Activated T-cell treated with anti-CD3 and anti-CD28 coated beads, Interleukin-2, amount 50 U/mL, for 48 hours (primary cell): Measurements from ENCODE around the gene CPED1.
"Not testable (repeated sequence)": the region's sequence is repeated elsewhere in the genome, so short reads cannot be mapped to it uniquely, and the experiment has no call there.

Experiments
- DNase-seq, 2 experiments: peaks; one replicate each; pipeline ENCODE4 v3.0.0-alpha.2; 2020

The CPED1 gene

DNA sequence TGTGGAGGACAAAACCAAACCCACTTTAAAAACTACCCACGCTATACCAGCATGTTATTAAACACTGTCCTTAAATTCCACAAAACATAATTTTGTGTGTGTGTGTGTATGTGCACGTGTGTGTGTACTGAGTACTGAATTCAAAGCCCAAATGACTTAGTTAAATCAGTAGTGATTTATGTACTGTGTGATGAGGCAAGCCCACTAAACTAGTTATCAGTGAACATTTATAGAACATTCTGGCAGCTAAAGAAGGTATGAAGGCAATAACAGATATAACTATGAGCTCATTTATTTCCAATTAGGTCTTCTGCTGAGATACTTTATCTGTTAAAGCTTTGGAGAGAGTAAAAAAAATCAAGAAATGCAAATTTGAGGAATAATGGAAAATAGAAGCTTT is 115.1 kb downstream of the CPED1 start:
- DNase-seq: no peak

DNA sequence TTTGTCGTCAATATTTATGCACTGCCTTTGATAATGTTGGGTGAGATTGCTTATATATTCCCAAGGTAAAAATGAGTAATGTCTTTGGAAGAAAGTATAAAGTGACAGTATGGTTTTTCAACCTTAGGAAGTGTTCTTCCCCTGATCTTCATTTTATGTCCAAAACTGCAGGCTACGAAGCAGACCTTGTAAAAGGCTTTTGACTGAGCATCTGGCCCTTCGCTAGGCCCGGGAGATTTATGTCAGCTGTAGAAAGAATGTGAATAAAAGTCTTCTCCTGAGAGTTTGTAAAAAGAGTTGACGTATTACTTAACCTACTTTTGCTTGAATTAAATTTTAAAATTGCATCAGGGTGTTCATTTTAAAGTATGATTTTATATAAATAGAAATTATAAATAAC is 116.8 kb downstream of the CPED1 start:
- no peak for DNase-seq

DNA sequence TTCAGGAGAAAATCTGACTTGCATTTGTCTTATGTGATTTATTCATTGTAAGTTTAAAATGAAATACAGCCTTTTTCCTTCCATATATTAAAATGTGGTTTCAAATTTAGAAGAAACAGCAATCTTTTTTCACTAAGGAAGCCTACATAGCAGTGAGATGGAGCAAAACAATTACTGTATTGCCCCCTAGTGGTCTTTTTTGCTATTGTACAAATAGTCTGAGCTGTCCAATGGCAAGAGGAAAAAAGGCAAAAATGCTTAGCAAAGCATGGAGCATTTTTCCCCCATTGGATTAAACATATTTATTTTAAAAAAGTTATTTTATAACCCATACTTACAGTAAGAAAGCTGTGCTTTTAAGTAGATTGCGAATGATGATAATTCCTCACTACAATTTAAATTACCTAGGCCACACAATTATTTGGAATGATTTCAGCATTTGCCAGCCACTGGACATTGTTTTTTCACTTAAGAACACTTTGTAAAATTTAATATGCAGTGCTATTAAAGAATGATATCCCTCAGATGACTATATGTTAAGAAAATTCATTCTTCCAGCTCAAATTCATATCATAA is 119.5 kb downstream of the CPED1 start:
- DNase-seq: no peak

DNA sequence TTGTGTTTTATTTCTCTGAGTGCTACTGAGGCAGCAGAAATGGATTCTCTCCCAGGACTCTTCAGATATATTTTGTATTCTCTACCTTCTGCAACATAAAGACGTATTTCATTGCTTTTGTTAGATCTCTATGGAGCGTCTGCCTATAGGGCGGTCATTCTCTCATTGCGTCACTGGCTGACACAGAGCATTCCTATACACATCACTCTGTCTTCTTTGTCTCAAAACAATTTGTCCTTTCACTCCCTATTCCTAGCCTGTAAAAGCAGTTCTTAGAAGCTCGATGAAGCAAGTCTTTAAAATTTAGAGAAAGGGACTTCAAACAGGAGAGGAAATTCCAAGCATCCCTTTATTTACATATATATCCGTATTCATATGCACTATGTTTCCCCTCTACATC is 120.6 kb downstream of the CPED1 start:
- no peak for DNase-seq

DNA sequence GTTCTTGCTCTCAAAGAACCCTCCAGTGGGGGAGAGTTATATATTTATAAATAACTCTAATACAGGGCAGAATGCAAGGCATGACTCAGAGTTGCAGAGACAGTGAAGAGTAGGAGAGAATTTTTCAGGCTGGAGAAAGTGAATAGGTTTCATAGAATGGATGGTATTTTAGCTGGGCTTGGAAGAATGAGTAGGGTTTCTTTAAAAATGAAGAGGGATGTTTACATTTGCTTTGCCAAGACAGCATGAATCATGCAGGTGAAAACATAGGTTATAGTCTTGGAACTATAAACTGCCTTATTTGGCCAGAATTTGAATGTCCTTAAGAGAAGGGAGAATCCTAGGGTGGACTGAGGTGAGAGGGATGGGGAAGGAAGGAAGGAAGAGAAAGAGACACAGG is 124.8 kb downstream of the CPED1 start:
- DNase-seq: no peak

DNA sequence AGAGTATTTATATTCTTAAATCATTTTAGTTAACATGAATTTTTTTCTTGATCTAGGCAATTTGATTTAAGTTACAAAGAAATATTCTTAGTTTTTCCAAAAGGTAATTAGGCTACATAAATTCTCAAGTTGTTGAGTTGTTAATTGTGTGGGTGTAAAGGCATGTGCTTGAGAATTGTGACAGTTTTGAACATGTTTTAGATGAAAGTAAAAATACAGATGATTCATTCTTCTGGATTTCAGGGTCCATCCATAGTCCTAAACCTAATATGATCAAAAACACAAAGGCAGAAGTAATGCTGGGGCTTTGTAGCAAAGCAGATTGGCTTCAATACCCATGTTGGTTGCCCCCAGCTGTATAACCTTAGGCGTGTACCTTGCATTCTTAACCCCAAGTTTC is 127.9 kb downstream of the CPED1 start:
- DNase-seq: no peak

DNA sequence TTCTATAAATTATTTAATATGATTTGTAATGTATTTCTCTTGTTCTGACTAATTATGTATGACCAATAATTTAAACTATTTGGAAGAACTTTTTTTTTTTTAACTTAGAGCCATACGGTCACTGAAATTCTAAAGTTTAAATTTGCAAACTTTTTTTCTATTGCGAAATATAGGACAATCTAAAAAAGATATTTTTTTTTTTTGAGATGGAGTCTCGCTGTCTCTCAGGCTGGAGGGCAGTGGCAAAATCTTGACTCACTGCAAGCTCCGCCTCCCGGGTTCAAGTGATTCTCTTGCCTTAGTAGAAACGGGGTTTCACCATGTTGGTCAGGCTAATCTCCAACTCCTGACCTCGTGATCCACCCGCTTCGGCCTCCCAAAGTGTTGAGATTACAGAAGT is 130.5 kb downstream of the CPED1 start:
- no peak for DNase-seq

DNA sequence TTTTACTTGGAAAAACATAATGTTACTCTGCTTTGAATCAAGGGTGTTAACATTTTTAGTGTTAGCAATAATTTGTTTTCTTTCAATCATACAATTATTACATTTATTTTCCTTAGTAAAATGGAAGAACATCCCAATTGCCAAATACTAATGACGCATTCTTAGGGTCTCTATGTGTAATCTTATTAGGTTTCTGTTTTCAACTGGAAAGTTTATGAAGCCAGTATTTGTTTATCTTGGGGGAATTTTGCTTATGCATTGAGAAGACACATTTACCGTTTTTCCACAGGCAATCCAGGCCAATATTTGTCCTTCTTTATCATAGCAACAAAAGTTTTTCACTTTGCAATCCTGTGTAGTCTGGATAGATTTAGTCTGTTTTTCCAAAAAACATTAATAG is 134.5 kb downstream of the CPED1 start:
- no peak for DNase-seq

DNA sequence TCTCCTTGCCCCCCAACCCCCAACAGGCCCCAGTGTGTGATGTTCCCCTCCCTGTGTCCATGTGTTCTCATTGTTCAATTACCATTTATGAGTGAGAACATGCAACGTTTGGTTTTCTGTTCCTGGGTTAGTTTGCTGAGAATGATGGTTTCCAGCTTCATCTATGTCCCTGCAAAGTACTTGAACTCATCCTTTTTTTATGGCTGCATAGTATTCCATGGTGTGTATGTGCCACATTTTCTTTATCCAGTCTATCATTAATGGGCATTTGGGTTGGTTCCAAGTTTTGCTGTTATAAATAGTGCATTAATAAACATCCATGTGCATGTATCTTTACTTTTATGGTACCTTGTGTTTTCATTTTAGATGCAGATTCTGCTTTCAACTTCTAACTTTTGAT is 136.9 kb downstream of the CPED1 start:
- DNase-seq: not testable (repeated sequence)

DNA sequence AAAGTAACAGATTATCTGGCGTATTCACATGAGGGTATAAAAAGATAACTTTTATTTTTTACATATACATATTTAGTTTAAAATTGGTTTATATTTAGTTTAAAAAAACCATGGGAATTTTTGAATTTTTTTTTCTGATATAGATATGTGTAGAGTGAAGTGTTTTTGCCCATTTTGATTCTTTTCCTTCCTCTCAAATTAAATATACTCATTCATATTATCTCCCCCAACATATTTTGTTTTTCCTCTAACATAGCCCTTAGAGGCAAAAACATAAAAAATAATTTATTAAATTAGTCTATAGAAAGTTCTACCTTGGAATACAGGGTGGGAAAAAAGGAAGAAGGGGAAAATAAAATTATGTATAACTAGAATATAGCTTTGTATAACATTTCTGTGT is 137.7 kb downstream of the CPED1 start:
- no peak for DNase-seq

DNA sequence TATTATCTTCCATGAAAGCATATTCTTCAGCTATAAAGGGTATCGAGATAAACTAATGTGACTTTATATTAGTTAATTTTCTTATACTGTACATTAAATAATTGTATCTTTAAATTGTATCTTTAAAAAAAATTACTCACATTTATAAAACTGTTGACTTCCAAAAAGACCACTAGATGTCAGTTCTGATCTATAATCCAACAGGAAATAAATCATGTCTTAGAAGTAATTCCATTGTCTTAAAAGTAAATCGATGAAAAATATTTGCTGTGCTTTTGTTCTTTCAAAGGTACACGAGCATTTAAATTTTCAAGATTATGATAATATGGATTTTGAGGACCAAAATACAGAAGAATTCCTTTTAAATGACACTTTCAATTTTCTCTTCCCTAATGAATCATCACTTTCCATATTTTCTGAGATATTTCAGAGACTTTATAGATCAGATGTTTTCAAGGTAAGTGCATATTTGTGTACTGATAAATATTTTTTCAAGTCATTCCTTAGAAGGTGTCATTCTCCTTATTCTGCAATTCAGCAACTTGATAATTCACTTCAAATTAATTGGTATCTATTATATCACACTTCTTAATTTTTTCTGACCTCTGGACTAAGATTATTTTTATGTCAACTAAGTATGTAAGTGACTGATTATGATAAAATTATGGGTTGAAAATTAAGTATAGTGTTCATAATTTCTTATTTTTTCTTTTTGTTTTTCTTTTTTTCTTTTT is 138.5 kb downstream of the CPED1 start:
- DNase-seq: no peak

DNA sequence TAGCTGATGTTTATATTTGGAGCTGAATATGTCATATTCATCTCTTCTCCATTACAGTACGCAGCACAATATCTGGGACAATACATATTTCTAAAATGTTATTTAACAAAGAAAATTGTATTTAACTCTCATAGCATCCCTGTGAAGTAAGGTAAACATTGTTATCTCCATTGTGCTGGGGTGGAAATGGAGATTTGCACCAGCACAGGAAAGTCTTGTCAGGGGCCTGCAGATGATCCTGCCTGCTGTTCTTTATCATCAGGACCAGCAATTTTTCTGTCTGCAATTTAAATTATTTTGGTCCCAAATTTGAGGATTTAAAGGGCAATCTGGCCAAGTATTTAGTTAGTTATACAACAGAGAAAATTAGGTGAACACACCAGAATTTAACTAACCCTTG is 144.4 kb downstream of the CPED1 start:
- no peak for DNase-seq

DNA sequence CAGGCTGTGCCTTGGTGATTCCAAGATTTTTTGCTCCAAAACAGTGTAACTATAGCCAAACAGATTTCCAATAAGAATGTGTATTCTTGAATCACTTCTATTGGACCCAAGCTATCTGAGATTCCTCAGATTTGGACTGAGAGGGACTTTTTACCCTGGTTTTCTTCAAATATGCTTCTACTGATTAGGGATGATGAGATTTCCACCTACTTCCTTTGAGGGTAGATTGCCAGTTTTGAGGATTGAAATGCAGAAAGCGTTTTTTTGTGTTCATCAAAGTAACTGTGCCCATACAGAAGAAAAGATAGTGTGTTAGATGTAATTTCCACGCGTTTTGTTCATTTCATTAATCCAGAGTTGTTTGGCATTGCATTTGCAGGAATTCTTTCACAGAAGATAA is 144.9 kb downstream of the CPED1 start:
- DNase-seq: no peak

DNA sequence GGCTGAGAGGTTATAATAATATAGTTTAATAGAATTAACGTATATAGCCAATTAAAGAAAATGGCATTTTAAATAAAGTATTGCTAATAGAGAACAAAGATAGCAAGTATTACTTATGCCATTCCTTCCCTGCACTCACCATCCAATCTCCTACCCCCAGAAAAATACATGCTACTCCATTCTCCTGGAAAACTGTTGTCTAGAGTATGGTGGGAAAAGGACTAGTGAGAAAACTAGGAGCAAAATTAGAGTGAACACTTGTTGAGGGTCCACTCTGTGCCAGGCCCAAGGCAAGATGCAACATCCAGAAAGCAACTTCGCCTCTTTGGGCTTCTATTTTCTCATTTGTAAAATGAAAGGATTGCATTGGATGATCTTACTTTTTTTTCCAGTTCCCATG is 149.1 kb downstream of the CPED1 start:
- no peak for DNase-seq

DNA sequence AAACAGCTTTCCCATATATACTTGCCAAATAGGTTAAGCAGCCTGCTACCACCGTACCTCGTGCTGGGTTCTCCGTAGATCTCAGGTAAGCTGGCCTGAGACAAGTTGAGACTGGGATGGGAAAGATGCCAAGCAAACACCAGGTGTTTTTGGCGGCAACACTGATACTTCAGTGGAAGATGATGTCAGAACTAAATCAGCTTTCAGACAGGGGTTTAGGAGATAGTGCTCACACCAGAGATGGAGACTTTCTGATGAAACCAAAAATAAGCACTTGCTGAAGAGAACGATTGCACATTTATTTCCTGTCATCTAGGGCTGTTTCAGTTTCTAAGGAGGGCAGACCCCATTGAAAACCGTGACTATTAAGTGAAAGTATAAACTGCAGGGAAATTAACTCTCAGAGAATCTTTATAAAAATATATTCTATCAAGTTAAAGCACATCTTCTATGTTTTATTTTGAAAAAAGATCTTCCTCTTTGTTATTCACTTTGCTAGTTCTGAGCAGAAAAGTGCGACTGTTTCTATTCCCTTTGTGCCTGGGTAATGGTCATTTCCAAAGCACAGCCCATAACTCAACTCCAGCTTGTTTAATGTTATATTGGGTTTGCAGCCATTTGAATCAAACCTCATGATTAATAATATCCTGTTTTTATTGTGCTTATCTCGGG is 149.9 kb downstream of the CPED1 start:
- DNase-seq: peak in 1 of 2 experiments; percentile 17

DNA sequence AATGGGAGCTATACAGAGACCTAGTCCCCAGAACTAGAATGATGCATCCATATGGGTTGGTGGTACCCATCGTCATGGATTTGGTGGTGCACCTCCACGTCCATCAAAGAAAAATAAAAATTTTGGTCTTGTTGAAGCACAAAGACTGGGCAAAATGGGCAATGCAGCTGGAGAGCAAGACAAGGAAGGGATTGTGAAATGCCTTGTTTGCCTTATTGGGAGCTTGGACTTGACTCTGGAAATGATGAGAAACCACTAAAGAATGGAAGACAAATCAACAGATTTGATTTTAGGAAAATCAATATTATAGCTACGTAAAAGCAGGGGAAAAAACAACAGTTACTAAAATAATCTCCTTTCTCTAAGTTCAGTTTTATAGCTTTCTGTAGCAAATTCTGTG is 150.9 kb downstream of the CPED1 start:
- no peak for DNase-seq

DNA sequence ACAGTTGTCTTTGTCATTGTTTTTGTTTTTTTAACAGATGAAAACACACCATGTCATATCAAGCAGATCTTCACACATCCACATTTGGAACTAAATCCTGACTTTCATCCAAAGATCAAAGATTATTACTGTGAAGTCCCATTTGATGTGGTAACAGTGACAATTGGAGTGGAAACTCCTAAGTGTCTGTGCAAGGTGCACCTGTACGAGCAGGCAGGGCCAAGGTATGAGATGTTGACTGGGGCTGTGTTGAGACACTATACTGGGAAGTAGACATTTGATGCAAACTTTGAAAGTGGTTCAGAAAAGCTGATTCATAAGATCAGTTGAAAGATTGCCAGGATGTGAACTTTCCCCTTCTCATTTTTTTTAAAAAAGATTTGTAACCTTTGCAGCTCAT is 152.3 kb downstream of the CPED1 start:
- DNase-seq: no peak

DNA sequence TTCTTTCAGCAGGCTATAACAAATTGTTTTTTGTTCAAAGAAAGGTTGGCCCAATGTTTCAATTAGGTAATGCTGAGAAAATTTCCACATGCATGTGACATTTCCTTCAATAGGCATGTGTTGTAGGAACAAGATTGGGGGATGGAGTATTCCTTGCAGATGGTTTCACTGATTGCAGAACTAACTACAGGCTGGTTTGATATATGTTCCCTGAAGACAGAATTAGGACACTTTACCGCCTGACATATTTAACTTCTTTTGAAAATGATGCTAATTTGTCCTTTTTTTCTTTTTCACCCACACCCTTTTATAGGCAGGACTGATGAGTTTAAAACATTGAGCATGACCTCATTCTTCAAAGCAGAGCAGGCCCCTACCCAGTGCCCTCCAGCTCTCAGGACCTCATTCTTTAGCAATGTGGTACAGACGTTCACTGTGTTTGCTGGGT is 163.3 kb downstream of the CPED1 start:
- DNase-seq: no peak

DNA sequence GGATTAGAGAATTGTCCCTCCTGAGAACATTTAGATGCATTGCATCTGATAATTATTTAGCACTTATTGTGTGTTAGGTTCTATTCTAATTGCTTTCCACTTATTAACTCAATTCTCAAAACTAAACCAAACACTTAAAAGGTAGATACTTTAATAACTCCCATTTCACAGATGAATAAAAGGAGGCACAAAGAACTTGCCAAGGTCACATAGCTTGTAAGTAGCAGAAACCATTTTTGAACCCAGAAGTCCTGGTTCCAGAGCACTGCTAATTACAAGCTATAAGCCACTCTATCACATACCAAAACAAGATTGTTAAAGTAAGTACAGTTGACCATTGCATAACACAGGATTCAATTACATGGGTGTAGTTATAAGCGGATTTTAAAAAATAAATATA is 164.9 kb downstream of the CPED1 start:
- DNase-seq: no peak

DNA sequence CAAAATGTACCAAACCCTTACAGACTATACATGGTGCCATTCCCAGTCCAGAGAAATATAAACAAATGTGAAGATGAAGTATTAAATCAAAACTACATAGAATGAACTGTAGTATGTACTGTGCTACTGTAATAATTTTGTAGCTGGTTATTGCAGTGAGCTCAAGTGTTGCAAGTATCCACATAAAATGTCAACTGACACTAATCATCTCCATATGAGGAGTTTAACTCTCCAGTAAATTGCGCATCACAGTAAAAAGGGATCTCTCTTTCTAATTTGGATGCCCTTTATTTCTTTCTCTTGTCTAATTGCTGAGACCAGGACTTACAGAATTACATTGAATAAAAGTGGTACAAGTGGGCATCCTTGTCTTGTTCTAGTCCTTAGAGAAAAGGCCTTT is 165.5 kb downstream of the CPED1 start:
- no peak for DNase-seq

DNA sequence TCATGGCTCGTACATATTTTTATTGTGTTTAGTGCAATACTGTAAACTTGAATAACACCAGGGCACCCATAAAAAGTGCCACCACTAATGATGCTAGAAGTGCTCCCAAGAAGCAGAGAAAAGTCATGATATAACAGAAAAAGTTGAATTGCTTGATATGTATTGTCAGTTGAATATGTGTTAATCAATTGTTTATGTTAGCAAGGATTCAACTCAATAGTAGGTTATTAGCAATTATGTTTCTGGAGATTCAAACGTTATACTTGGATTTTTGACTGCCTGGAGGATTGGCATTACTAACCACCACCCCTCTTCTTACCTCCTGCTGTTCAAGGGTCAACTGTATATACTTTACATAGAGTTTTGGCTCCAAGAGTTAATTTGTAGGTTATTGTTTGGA is 168.3 kb downstream of the CPED1 start:
- no peak for DNase-seq

DNA sequence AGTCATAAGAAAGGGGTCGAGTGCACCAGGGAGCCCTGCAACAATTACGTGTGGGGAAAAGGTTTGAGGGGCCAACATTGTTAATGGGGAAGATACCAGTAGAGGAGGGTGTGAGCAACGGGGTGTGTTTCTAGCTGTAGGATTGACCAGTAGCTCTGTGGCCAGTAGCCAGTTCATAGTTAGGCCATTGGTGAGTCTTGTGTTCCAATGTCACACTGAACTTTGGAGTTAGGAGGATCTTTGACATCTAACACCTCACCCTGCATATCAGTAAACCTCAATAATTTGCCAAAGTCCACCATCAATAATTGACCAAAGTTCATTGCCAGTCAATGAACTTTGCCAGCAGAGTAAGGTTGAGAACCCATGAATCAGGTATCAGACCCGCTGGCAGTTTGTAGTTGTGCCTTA is 168.8 kb downstream of the CPED1 start:
- DNase-seq: no peak

DNA sequence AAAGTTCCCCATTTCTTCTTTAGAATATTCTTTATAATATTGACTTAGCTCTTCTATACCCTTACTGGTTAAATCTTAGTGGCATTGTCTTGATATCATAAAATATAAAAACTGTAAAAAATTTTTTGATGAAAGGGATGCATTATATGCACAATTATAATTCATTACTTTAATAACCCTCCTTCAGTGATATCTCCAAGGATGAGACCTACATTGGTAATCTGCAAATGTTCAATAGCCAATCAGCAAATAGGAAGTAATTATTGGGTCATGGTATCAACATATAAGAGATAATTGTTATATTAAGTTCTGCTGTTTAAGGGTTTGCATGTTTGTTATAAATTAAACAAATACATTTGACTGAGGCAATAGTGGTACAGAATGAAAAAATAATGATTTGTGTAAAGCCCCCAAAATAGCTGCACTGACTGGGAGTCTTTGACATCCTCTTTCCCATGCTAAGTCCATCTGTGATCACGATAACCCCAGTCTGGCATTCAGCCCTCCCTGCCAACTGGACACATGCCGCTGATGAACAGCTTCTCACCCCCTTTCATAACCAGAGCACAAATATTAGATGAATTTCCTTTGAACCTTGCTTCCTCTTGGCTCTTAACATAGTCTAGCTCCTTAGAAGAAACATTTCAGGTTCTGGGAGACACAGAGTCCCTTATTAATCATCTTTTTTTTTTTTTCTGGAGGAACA is 169.5 kb downstream of the CPED1 start:
- no peak for DNase-seq

DNA sequence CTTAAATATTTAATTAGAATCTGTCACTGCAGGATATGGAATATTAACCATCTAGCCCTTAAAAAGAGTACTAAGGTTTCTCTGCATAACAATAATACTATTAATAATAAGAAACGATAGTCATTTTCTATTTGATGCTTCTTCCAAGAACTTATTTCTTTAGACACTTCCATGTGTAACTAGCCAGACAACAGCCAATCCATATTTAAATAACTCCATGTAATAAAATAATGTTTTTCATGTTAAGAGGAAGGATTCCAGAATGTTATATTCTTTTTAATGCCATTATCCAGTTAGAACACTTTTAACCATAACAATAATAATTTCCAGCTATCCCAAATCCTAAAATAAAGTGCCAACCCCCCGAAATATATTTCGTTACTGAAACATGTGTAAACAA is 170.2 kb downstream of the CPED1 start:
- no peak for DNase-seq
